Measurements from ENCODE around the gene DFFB. TPM values are rescaled to one million over a fixed set of nuclear protein-coding genes. Genes with fewer than 3 reads are reported as not detected.
A peak's percentile ranks its signal among the peaks of the same experiment; 100 is the strongest.
"Not testable (repeated sequence)": the region's sequence is repeated elsewhere in the genome, so short reads cannot be mapped to it uniquely, and the experiment has no call there.

The DFFB gene, protein sequence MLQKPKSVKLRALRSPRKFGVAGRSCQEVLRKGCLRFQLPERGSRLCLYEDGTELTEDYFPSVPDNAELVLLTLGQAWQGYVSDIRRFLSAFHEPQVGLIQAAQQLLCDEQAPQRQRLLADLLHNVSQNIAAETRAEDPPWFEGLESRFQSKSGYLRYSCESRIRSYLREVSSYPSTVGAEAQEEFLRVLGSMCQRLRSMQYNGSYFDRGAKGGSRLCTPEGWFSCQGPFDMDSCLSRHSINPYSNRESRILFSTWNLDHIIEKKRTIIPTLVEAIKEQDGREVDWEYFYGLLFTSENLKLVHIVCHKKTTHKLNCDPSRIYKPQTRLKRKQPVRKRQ
- 5.1 and 5.4 TPM in 2 replicates for total RNA-seq

- DNase-seq (ENCODE audit: low read depth), result peak; percentile 93
Observed at GRCh38 chr1:3856923-3857790, at the start of gene DFFB, which contains the start of gene CEP104. DFFB (plus strand) TSS chr1:3857476; CDS start chr1:3857604, 128 bp downstream. CEP104 (minus strand) TSS chr1:3857211; CDS start chr1:3852407, 4,804 bp downstream.

GRCh38 chr1:3807769-3808168, 49.5 kb upstream of the DFFB start:
- DNase-seq (ENCODE audit: low read depth), result no peak

DNA sequence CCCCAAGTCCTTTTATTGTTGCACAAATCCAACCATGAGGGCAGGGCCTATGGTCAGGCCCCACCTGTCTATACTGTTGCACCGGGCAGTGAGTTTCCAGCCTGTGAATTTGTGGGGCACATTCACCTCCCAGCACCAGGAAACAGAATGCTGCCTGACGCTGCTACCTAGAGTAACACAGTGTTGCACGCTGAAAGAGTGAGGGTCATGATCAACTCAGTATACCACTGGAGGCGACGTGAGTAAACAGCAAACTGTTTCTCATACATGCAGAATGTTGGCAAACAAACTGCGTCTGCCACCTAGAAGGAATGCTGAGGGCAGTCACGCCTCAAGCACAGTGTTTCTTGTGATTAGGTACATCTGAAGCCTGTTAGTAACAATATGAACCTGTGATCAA, 47.6 kb upstream of the DFFB start:
- no peak for DNase-seq (ENCODE audit: low read depth)

DNA sequence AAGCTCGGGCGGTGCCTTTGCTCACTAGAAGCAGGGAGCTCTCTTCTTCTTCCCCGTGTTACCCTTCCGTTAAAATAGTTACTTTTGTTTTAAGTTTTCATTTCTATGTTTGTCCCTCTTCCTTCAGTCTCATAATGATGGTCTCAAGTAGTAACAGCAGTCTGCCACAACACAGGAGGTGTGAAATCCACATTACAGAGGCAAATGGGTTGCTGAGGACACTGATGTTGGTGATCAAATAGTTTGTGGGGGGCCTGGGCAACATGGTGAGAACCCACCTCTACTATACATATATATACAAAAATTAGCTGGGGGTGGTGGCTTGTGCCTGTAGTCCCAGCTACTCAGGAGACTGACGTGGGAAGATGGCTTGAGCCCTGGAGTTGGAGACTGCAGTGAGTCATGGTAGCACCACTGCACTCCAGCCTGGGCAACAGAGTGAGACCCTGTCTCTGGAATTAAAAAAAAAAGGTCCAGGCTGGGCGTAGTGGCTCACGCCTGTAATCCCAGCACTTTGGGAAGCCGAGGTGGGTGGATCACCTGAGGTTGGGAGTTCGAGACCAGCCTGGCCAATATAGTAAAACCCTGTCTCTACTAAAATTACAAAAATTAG, 47.0 kb upstream of the DFFB start:
- DNase-seq (ENCODE audit: low read depth), result not testable (repeated sequence)

DNA sequence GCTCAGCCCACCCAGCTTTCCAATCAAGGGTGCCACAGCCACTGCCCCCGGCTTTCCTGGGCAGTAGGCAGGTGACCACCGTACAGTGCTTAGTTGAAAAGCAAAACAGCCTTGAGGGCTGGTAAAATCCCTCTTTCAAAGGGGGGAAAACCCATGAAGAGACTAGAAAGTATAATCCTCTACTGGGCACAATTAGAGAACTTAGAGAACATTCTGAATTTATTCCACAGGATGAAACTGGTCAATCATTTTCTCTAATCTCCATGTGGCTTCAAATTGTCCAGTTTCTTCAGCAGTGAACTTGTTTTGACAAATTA, 45.7 kb upstream of the DFFB start:
- no peak for DNase-seq (ENCODE audit: low read depth)

DNA sequence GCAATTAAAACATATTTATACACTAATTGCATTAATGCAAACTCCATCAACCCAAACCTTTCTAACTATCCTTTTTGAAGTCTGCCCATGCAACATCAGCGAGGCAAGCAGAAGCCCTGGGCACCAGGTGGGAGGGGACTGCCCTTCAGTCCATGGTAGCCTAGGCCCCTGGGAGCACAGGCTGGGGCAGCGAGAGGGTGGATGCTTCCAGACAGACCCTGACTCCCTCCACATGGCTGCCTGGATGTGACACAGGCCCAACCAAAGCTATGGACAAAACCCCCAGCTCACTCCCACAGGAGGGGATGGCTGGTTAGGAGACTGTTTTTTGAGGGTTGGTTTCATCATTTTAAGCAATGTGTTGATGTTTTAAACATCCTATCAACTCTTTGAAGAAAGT, 43.2 kb upstream of the DFFB start:
- DNase-seq (ENCODE audit: low read depth), result no peak

GRCh38 chr1:3814771-3815561, 42.3 kb upstream of the DFFB start:
- no peak for DNase-seq (ENCODE audit: low read depth)

- no peak for DNase-seq (ENCODE audit: low read depth)
Observed at GRCh38 chr1:3816331-3817137, 40.7 kb upstream of the DFFB start.

- no peak for DNase-seq (ENCODE audit: low read depth)
Observed at GRCh38 chr1:3817138-3817740, 40.0 kb upstream of the DFFB start.

DNA sequence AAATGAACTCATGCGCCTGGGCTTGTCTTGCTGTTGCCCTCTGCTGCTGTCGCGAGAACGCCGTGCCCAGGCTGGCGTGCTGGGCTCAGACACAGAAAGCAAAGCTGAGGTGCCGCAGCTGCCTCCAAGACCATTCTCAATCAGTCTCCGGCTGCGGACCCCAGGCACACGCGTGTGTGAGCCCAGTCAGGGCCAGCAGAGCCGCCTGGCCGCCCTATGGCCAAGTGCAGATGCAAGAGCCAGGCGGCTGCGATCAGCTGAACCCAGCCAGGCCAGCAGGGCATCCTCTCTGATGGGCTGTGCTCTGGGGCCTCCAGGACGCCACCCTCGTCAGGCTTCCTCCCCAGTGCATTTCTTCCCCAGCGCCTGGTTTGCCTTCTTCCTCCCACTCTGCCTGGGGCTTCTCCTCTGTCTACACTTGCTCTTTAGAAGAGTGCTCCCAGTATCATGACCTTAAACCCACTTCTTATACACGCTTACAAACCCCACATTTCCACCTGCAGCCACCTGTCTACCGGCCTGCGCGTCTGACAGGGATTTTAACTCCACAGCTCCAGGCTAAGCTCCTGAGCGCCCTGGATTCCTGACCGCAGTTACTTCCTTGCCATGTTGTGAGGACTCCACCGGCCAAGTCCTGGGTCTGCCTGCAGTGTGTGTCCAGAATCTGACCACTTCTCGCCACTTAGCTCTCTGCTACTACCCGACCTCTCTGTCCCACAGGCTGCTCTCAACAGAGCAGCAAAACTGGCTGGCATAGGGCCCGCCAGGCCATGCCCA, 39.3 kb upstream of the DFFB start:
- no peak for DNase-seq (ENCODE audit: low read depth)

- no peak for DNase-seq (ENCODE audit: low read depth)
Observed at GRCh38 chr1:3819771-3820200, 37.5 kb upstream of the DFFB start.

DNA sequence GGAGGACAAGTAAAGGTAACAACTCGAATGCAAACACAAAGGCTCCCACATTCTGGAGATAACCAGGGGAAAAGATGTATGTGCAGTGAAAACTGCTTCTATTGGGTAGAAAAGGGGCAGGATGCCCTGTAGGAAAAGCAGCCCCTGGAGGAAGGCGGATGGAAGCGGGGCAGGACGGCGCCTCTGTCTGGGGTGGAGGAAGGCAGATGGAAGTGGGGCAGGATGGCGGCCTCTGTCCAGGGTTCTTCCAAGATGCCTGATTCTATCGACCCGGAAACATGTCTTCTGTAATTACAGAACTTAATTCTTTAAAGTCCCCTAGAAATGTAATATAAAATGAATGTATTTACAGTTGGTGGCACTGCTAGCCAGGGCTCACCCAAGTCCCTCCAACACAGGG, 37.0 kb upstream of the DFFB start:
- DNase-seq (ENCODE audit: low read depth), result no peak

- DNase-seq (ENCODE audit: low read depth), result peak; percentile 69
Observed at GRCh38 chr1:3821004-3821403, 36.3 kb upstream of the DFFB start.

- DNase-seq (ENCODE audit: low read depth), result no peak
Observed at GRCh38 chr1:3821447-3821846, 35.8 kb upstream of the DFFB start.

DNA sequence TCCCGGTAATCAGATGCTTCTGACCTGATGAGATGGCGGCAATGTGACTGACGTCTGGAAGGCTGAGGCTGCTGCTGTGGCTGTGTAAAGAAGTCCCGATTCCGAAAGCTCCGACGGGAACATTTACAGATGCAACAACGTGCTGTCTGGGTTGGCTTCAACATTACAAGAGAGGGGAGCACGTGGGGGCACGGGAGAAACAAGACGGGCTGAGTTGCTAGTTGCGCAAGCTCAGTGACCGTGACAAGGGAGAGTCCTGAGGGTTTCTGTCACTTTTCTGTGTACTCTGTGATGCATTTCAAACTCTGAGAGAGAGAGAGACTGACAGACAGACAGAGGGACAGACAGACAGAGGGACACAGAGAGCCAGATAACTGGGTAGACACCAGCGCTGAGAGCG, 35.4 kb upstream of the DFFB start:
- no peak for DNase-seq (ENCODE audit: low read depth)

DNA sequence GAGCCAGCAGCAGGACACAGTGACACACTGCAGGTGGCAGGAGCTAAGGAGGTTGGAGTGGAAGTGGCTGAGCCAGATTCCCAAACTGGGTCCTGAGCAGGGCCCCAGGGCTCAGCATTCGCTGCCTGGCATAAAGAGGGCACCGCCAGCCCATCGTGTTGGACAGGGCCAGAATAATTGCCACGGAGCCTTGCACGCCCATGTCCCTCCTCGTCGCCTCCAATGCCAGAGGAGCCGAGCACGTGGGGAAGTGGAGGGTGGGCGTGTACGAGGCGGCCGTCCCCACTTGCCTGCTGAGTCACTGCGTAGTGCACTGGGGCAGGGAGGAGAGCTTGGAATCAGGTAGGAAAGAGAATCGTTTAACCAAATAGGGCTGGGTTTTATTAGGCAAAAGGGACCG, 34.9 kb upstream of the DFFB start:
- no peak for DNase-seq (ENCODE audit: low read depth)

- no peak for DNase-seq (ENCODE audit: low read depth)
Observed at GRCh38 chr1:3824650-3825049, 32.6 kb upstream of the DFFB start.

DNA sequence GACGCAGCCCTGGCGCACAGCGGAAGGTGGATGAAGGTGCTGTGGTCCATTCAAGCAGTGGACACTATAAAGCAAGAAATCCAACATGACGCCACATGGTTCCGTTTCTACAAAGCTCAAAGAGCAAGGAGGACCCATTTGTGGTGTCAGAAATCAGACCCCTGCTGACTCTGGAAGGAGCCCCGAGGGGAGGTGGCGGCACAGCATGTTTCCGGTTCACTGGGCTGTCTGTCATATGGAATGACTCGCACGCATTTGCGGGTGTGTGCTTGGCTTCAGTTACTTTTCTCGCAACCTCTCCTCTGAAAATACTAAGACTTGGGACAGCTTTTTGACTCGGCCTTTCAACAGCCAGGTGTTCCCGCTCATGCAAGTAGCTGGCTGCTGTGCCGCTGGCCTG, 31.9 kb upstream of the DFFB start:
- no peak for DNase-seq (ENCODE audit: low read depth)

- DNase-seq (ENCODE audit: low read depth), result peak; percentile 41
Observed at GRCh38 chr1:3827813-3828307, 29.4 kb upstream of the DFFB start.

DNA sequence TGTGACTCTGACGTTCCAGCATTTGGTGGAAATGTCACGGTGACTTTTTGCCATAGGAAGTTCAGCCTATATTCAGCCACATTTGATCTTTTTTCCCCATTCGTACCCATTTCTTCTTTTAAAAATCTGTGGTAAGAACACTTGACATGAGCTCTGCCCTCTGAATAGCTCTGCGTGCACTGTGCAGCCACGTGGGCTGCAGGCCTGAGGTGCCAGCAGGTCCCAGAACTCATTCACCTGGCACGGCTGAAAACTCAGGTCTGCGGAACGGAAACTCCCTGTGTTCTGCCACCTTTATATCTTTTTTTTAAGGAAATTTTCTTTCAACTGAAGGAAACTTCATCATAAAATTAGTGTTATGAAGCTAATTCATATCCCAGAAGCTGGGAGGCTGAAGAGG, 28.9 kb upstream of the DFFB start:
- no peak for DNase-seq (ENCODE audit: low read depth)
